DMS 273 (cell line): ENCODE measurements around the gene ERGIC3.

Experiments used
- DNase-seq: peaks from one replicate; lab custom pipeline; 2025; ENCODE audit not compliant: unreplicated experiment; lab: John Stamatoyannopoulos, UW

Gene ERGIC3

GRCh38 chr20:35541783-35542662, at the start of gene ERGIC3:
Gene ERGIC3, plus strand, starts transcription at chr20:35542078. Its CDS starts 20 bp downstream, at chr20:35542098.
- DNase-seq = peak; percentile 98

DNA sequence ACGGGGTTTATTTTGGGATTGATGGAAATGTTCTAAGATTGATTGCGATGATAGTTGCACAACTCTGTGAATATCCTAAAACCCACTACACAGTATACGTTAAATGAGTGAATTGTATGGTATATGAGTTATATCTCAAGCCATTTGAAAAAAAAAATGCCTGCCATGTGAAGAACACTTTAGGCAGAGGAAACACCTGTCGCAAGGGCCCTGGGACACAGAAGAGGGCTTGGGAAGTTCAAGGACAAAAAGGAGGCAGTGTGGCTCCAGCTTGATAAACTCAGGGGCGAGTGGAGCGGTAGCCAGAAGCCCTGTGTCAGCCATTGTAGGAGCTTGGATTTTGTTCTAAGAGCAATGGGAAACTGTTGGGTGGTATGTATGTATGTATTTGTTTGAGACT, 49.5 kb upstream of the ERGIC3 start:
- DNase-seq = no peak

DNA sequence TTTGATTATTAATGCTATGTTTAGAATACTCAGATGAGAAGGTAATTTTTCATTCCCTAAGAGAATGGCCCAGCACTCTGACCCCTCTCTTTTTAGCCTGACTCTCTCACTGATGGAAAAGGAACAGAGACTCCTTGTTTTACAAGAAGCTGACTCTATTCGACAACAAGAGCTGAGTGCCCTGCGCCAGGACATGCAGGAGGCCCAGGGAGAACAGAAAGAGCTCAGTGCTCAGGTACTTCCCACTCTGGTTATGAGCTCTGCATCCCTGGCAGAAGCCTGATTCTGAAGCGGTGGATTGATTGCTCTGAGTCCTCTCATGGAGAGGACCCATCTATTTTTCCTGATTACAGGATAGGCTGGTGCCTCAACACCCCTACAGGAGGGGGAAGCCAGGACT, 45.4 kb upstream of the ERGIC3 start:
- DNase-seq = no peak

DNA sequence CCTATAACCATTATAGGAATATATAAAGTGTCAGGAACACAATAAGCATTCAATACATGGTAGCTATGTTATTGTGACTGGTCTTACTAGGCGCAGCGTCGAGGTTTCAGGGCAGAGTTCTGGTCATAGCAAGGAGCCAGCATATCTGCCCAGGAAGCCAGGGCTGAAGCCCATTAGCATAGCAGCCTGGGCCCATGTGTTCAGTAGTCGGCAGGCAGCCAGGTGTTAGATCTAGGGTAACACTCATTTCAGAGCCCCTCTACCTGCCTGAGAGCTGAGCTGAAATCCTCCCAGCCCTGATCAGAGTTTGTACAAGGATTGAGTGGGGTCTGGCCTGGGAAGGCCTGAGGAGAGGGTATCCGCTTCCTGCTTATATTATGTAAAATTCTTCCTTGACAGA, 44.6 kb upstream of the ERGIC3 start:
- peak; percentile 94 for DNase-seq

GRCh38 chr20:35497780-35498189, 44.1 kb upstream of the ERGIC3 start:
- peak; percentile 97 for DNase-seq

GRCh38 chr20:35499271-35499670, 42.6 kb upstream of the ERGIC3 start:
- no peak for DNase-seq

GRCh38 chr20:35502352-35502751, 39.5 kb upstream of the ERGIC3 start:
- DNase-seq = no peak

- DNase-seq = no peak
Observed at GRCh38 chr20:35503281-35503680, 38.6 kb upstream of the ERGIC3 start.

DNA sequence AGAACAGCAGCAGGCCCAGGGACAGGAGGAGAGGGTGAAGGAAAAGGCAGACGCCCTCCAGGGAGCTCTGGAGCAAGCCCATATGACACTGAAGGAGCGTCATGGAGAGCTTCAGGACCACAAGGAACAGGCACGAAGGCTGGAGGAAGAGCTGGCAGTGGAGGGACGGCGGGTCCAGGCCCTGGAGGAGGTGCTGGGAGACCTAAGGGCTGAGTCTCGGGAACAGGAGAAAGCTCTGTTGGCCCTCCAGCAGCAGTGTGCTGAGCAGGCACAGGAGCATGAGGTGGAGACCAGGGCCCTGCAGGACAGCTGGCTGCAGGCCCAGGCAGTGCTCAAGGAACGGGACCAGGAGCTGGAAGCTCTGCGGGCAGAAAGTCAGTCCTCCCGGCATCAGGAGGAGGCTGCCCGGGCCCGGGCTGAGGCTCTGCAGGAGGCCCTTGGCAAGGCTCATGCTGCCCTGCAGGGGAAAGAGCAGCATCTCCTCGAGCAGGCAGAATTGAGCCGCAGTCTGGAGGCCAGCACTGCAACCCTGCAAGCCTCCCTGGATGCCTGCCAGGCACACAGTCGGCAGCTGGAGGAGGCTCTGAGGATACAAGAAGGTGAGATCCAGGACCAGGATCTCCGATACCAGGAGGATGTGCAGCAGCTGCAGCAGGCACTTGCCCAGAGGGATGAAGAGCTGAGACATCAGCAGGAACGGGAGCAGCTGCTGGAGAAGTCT, 37.9 kb upstream of the ERGIC3 start:
- peak; percentile 85 for DNase-seq

DNA sequence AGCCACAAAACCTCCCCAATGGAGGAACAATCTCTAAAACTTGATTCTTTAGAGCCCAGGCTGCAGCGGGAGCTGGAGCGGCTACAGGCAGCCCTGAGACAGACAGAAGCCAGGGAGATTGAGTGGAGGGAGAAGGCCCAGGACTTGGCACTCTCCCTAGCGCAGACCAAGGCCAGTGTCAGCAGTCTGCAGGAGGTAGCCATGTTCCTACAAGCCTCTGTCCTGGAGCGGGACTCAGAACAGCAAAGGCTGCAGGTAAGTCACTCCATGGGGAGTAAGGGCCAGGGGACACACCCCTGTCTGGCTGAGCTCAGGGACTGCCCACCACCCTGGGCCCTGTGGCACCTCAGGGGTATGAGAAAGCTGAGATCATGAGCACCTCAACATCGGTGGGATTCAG, 37.1 kb upstream of the ERGIC3 start:
- DNase-seq = no peak

DNA sequence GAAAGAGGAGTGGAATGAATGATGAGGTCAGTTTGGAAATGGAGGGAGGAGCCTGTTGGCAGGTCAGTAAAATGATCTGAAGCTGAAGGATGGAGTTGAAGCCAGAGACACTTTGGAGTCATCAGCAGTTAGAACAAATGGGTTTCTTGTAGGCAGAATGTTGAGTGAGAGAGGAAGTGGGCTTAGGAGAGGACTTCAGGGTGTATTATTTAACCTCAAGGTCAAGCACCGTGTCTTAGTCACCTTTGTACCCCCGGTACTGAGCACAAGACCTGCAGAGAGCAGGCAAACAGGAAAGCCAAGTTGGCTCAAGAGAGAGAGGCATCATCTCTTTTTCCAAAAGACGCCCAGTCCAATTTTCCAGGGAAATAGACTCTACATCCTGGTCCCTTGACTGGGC, 35.7 kb upstream of the ERGIC3 start:
- no peak for DNase-seq

- DNase-seq = no peak
Observed at GRCh38 chr20:35506872-35507638, 34.8 kb upstream of the ERGIC3 start.

DNA sequence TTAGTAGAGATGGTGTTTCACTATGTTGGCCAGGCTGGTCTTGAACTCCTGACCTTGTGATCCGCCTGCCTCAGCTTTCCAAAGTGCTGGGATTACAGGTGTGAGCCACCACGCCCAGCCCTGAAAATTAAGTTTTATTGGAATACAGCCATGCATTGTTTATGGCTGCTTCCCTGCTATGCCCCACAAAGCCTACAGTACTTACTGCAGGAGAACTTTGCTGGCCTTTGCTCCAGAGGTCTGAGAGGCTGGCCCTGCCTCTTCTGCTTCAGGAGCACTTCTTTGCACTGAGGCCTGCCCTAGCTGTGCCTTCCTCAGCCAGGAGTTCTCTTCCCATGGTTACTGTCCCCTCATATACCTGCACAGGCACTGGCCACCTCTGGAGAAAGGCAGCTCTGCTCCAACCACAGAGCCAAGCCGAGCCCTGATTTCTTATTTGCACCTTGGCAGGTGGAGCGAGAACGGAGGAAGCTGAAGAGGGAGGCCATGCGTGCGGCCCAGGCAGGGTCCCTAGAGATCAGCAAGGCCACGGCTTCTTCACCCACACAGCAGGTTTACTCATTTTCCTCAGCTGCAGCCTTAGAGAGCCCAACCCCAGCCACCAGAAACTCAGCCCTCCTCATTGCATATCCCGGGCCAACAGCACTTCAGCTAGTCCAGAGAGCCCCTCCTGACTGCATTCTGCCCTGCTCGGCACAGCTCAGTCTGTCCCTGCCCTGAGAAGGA, 33.2 kb upstream of the ERGIC3 start:
- no peak for DNase-seq

DNA sequence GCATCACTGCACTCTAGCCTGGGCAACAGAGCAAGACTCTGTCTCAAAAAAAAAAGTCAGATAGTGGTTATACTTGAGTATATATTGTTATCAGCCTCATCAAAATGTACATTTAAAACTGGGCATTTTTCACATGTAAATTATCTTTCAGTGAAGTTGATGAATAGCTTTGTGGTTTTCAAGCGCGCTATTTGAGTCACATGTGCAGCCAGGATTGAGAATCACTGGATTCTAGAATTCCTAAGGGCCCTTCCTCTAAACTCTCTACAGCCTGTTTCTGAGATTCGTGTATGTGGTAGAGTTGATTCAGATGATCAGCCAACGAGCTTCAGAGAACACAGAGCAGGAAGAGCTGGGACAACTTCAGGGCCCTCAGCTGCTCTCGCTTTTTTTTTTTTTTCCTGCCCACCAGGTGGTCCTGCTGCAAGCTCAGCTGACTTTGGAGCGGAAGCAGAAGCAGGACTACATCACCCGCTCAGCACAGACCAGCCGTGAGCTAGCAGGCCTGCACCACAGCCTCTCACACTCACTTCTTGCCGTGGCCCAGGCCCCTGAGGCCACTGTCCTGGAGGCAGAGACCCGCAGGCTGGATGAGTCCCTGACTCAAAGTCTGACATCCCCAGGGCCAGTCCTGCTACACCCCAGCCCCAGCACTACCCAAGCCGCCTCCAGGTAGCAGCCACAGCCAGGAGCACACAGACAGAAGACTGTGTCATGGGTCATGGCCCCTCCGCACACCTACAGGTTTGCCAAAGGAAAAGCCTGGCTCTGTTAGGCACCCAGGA, 30.7 kb upstream of the ERGIC3 start:
- no peak for DNase-seq

- peak; percentile 59 for DNase-seq
Observed at GRCh38 chr20:35511814-35512420, 30.0 kb upstream of the ERGIC3 start.

DNA sequence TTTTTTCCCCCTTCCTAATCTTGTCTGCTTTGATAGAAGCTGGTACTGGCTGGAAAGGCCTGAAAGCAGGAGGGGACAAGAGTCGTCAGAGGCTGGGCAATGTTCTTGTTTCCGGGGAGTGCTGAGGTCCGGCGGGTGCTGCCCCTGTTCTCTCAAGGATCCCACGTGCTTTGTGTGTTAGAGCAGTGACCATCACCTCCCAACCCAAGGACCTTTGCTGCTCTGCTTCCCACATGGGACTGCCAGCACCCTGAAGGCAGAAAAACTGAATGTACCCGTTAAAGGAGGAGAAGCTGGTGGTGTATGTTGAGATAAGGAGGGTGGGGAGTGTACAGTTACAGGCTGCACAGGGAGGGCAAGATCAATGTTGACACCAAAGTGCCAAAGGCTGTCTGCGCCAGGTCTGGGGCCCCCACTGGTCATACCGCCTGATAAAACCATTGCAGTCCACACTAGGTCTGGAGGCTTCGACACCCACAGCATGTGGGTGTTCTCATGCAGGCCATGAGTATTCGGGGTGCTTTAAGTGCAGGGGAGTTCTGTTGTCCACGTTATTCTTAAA, 27.4 kb upstream of the ERGIC3 start:
- DNase-seq = no peak

GRCh38 chr20:35515341-35515740, 26.5 kb upstream of the ERGIC3 start:
- no peak for DNase-seq

DNA sequence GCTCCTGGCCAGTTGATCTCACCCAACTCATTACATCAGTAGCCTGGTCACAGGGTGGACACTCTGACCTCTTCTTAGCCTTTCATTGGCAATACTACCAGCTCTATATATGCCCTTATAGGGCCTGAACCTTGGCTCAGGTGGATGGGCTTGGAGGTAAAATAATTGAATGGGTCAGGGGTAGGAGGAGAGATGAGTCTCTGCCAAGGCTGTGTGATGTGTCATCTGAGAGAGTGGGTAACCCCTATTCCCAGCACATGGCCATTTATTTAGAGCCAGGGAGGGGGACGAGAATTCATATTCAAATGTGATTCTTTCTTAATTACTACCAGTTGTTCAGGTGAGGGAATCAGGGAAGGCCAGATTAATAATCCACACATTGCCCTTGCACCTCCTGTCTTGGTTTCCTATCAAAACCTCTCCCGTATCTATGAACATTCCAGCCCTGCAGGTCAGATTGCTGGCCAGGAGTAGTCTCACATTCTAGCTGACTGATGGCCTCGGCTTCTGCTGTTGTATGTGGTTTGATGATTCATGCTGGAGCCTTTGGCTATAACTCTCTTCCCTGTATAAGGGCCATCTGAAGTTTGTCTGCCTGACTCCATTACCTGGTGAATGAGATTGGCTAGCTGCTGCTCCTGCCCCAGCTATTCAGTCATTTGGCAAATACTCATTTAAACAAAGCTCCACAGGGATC, 25.8 kb upstream of the ERGIC3 start:
- no peak for DNase-seq

DNA sequence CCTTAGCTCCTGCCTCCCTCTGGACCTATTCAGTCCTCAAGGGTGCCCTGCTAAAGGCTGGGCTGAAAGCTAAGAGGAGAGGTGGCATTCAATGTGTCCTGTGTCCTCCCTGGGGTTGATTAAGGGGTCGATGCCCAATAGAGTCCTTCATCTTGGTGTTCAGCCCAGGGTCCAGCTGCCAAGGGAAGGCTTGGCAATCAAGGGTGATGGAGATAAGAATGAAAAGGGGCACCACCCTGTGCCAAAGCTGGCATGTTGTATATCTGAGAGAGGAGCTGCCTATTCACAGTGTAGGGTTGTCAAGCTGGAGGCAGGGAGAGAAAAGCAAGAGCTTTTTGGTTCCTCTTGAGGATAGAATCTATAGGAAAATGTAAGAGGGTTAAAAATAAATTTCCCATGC, 24.8 kb upstream of the ERGIC3 start:
- peak; percentile 28 for DNase-seq
